MV-4-11 (cell line): ENCODE results near the gene SAPCD2.

Experiments used
- DNase-seq: peaks from one replicate; lab custom pipeline; 2025; lab: John Stamatoyannopoulos, UW

Gene SAPCD2

GRCh38 chr9:137107312-137107921 is 37.1 kb upstream of the SAPCD2 start:
- no peak for DNase-seq

- DNase-seq: no peak
Observed at GRCh38 chr9:137106662-137107250, 36.4 kb upstream of the SAPCD2 start.

- no peak for DNase-seq
Observed at GRCh38 chr9:137105814-137106661, 35.7 kb upstream of the SAPCD2 start.

- no peak for DNase-seq
Observed at GRCh38 chr9:137103206-137103999, 33.0 kb upstream of the SAPCD2 start.

GRCh38 chr9:137099231-137099630 is 28.9 kb upstream of the SAPCD2 start:
- DNase-seq: no peak

GRCh38 chr9:137097761-137098462 is 27.6 kb upstream of the SAPCD2 start:
- no peak for DNase-seq

- DNase-seq: no peak
Observed at GRCh38 chr9:137096785-137097546, 26.6 kb upstream of the SAPCD2 start.

- no peak for DNase-seq
Observed at GRCh38 chr9:137095664-137096517, 25.5 kb upstream of the SAPCD2 start.

- DNase-seq: peak; percentile 14
Observed at GRCh38 chr9:137089232-137089947, 19.0 kb upstream of the SAPCD2 start.

GRCh38 chr9:137088121-137088520 is 17.8 kb upstream of the SAPCD2 start:
- no peak for DNase-seq

GRCh38 chr9:137087409-137087925 is 17.1 kb upstream of the SAPCD2 start:
- peak; percentile 18 for DNase-seq

GRCh38 chr9:137086531-137087408 is 16.4 kb upstream of the SAPCD2 start, which contains the start of gene MAN1B1:
Gene MAN1B1 (plus strand): TSS chr9:137086985. CDS start chr9:137087000, 15 bp downstream.
- peak; percentile 99 for DNase-seq

- DNase-seq: no peak
Observed at GRCh38 chr9:137085920-137086530, 15.7 kb upstream of the SAPCD2 start.

- no peak for DNase-seq
Observed at GRCh38 chr9:137084526-137084925, 14.2 kb upstream of the SAPCD2 start.

GRCh38 chr9:137083394-137084004 is 13.1 kb upstream of the SAPCD2 start:
- DNase-seq: peak; percentile 82

GRCh38 chr9:137082925-137083290 is 12.6 kb upstream of the SAPCD2 start:
- DNase-seq: no peak
